MCF 10A (cell line): ENCODE data around the gene INPP4A. TPM values are rescaled to one million over a fixed set of nuclear protein-coding genes. Genes with fewer than 3 reads are reported as not detected.

Source experiments
- BruUV-seq: library from RNA; stranded (reverse); fragments of 400-500 nt; replicated peaks from 2 replicates; lab custom pipeline; 2021; lab: Mats Ljungman, UMichigan
- CTCF ChIA-PET: fragments of 300-600 bp; sonication (Branson Sonifier 250); formaldehyde crosslinking; extraction: SDS; loops from one replicate; lab custom pipeline; 2021; ENCODE audit warnings: antibody characterized with exemption, inconsistent platforms; lab: Yijun Ruan, JAX
- POLR2A ChIA-PET: fragments of 300-600, 350-650 bp; sonication (Branson Sonifier 250); formaldehyde crosslinking; extraction: SDS; loops from one replicate; lab custom pipeline; 2020; ENCODE audit warnings: antibody characterized with exemption, inconsistent platforms; lab: Yijun Ruan, JAX
- DNase-seq: peaks from one replicate; pipeline ENCODE4 v3.0.0-alpha.2; 2018; ENCODE audit not compliant: unreplicated experiment
- H3K27ac Mint-ChIP-seq: one replicate; pipeline ENCODE4 v1.8.0; 2022; ENCODE audit warnings: mild to moderate bottlenecking, low read depth, mixed read lengths; ENCODE audit not compliant: unreplicated experiment
- H3K27me3 Mint-ChIP-seq: one replicate; pipeline ENCODE4 v1.8.0; 2022; ENCODE audit warnings: mixed read lengths; ENCODE audit not compliant: insufficient read depth, unreplicated experiment
- H3K36me3 Mint-ChIP-seq: one replicate; pipeline ENCODE4 v1.8.0; 2022; ENCODE audit warnings: mild to moderate bottlenecking, moderate library complexity, mixed read lengths; ENCODE audit not compliant: insufficient read depth, unreplicated experiment
- H3K4me1 Mint-ChIP-seq: one replicate; pipeline ENCODE4 v1.8.0; 2022; ENCODE audit warnings: mixed read lengths; ENCODE audit not compliant: insufficient read depth, unreplicated experiment
- H3K4me3 Mint-ChIP-seq: one replicate; pipeline ENCODE4 v1.8.0; 2022; ENCODE audit warnings: mild to moderate bottlenecking, moderate library complexity, mixed read lengths; ENCODE audit not compliant: unreplicated experiment
- H3K9me3 Mint-ChIP-seq: one replicate; pipeline ENCODE4 v1.8.0; 2022; ENCODE audit warnings: mixed read lengths; ENCODE audit not compliant: unreplicated experiment
- intact Hi-C: fragments of 100-400 bp; cut with micrococcal nuclease; formaldehyde crosslinking; loops from 2 replicates; pipeline ENCODE4 v1.14.1; 2022
- total RNA-seq: library from RNA; stranded (reverse); gene quantifications from 2 replicates; pipeline ENCODE4 v1.2.3, GENCODE V29; 2022
- TF ChIP-seq, protein P1 (sequence below): fragments of 200-600 bp; IDR thresholded peaks from one replicate; pipeline ENCODE4 v1.8.0; 2022; ENCODE audit warnings: antibody characterized with exemption, mild to moderate bottlenecking; ENCODE audit not compliant: unreplicated experiment

The INPP4A gene
- total RNA-seq, 1 experiment from 2014 or later, result 21.5 TPM

DNA sequence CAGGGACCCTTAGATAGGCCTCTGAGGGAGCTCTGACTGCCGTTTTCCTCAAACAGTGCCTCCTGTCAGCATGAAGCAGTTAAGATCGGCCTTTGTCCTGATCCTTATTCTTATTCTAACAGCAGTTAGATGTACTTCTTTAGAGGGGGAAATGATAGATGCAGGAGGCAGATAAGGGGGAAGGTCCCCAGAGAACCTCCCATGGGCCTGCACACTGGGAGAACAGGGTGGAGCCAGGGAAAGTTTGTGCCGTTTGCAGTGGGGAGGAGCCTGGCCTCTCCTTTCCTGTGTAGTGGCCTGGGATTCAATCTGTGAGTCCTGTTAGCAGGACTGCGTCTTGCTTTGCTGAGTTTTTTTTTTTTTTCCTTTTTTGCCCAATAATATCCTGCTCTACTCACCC, 7.9 kb upstream of the INPP4A start:
- TF ChIP-seq, protein P1, sequence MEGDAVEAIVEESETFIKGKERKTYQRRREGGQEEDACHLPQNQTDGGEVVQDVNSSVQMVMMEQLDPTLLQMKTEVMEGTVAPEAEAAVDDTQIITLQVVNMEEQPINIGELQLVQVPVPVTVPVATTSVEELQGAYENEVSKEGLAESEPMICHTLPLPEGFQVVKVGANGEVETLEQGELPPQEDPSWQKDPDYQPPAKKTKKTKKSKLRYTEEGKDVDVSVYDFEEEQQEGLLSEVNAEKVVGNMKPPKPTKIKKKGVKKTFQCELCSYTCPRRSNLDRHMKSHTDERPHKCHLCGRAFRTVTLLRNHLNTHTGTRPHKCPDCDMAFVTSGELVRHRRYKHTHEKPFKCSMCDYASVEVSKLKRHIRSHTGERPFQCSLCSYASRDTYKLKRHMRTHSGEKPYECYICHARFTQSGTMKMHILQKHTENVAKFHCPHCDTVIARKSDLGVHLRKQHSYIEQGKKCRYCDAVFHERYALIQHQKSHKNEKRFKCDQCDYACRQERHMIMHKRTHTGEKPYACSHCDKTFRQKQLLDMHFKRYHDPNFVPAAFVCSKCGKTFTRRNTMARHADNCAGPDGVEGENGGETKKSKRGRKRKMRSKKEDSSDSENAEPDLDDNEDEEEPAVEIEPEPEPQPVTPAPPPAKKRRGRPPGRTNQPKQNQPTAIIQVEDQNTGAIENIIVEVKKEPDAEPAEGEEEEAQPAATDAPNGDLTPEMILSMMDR, result no peak
- Mint-ChIP-seq H3K9me3 (peaks cover 18% of the 10 kb centered on the region), H3K4me1 (no peaks in the 10 kb centered on the region), H3K27me3 (peaks cover 31% of the 10 kb centered on the region), H3K27ac (no peak overlapping the region), H3K36me3 (no peaks in the 10 kb centered on the region), H3K4me3 (no peak overlapping the region)
- no TSS peak for BruUV-seq
- CTCF ChIA-PET, result interaction anchor here (0.6 kb wide), 1 partner anchor 541 kb away, joined by 3 read pairs; no protein-coding TSS in a partner anchor
- no peak for DNase-seq
- intact Hi-C loops, result no loop called here
- POLR2A ChIA-PET, result no interaction called here

DNA sequence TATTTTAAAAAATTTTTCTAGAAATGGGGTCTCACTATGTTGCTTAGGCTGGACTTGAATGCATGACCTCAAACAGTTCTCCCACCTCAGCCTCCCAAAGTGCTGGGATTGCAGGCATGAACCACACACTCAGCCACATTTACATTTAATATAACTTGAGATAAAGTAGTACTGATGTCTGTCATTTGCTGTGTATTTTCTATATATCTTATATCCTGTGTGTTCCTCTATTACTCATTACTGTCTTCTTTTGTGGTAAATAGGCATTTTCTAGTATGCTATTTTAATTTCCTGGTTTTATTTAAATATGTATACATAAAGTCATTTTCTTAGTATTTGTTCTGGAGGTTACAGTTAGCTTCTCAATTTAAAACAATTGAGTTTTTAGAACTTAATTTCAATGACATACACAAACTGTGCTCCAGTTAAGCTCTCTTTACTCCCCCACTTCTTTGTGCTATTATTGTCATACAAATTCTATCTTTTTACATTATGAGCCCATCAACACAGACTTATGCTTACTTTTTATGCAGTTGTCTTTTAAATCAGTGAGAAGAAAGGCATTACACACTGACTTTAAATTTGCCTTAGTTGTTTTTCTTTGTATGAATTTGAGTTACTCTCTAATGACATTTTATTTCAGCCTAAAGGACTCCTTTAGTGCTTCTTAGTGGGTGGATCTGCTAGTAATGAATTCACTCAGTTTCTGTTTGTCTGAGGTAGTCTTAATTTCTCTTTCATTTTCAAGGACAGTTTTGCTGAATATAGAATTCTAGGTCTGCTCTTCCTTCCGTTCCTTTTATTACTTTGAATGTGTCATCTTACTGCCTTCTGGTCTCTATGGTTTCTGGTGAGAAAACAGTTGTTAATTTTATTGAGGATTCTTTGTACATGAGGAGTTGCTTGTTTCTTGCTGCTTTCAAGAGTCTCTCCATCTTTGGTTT, 6.2 kb upstream of the INPP4A start:
- Mint-ChIP-seq H3K27ac (no peak overlapping the region), H3K9me3 (peaks cover 12% of the 10 kb centered on the region), H3K4me1 (no peaks in the 10 kb centered on the region), H3K27me3 (peaks cover 31% of the 10 kb centered on the region), H3K36me3 (no peaks in the 10 kb centered on the region), H3K4me3 (no peak overlapping the region)
- POLR2A ChIA-PET, result no interaction called here
- intact Hi-C loops, result no loop called here
- DNase-seq, result no peak
- CTCF ChIA-PET, result no interaction called here
- no TSS peak for BruUV-seq
- TF ChIP-seq, protein P1, result no peak

DNA sequence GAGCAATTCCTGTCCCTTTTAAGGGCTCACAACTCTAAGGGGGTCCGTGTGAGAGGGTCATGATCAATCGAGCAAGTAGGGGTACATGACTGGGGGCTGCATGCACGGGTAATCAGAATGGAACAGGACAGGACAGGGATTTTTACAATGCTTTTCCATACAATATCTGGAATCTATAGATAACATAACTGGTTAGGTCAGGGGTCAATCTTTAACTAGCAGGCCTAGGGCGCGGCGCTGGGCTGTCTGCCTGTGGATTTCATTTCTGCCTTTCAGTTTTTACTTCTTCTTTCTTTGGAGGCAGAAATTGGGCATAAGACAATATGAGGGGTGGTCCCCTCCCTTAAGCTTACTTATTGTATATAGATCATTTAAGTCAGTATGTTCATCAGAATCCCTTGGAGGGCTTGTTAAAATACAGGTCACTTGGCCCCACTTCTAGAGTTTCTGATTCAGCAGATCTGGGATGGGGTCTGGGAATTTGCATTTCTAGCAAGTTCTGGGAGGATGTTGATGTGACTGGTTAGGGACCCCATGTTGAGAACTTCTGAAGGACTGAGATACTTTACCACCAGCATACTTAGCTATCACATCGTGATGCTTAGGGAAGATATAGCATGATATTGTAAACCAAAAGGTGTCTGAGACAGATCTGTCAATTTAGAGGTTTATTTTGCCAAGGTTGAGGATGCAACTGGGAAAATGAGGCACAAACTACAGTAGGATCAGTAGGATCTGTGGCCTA, 2.8 kb upstream of the INPP4A start:
- DNase-seq, result no peak
- peaks cover 11% of the 10 kb centered on the region for H3K9me3 Mint-ChIP-seq
- BruUV-seq, result no TSS peak
- intact Hi-C loops, result no loop called here
- TF ChIP-seq, protein P1, result no peak
- no peak overlapping the region for H3K27ac Mint-ChIP-seq
- H3K4me3 Mint-ChIP-seq, result no peak overlapping the region
- H3K36me3 Mint-ChIP-seq, result no peaks in the 10 kb centered on the region
- CTCF ChIA-PET, result interaction anchor here (0.7 kb wide), 1 partner anchor 126 kb away, joined by 3 read pairs; no protein-coding TSS in a partner anchor
- POLR2A ChIA-PET, result no interaction called here
- H3K4me1 Mint-ChIP-seq, result peaks cover 9% of the 10 kb centered on the region
- peaks cover 31% of the 10 kb centered on the region for H3K27me3 Mint-ChIP-seq

DNA sequence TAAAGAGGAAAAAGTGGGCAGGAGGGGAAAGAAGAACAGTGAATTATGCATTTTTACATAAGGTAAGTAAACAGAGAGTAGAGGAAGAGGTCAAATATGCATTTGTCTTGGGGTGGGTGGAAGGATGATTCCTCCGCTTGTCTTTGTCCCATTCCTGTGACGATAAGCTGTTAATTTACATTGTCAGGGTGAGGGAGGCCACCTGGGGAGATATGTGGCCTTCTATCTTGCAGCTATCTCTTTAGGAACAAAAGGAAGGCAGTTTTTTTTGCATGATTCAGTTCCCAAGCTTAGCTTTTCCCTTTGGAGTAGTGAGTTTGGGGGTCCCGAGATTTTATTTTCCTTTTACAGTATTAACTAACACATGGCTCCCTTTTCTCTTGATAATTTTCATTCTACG, 2.2 kb upstream of the INPP4A start:
- ChIA-PET CTCF (interaction anchor here (0.7 kb wide), 1 partner anchor 125 kb away, joined by 3 read pairs; no protein-coding TSS in a partner anchor), POLR2A (no interaction called here)
- H3K36me3 Mint-ChIP-seq, result no peaks in the 10 kb centered on the region
- H3K9me3 Mint-ChIP-seq, result peaks cover 11% of the 10 kb centered on the region
- TF ChIP-seq, protein P1, result no peak
- BruUV-seq, result no TSS peak
- intact Hi-C loops, result no loop called here
- peaks cover 31% of the 10 kb centered on the region for H3K27me3 Mint-ChIP-seq
- H3K27ac Mint-ChIP-seq, result no peak overlapping the region
- no peak for DNase-seq
- H3K4me1 Mint-ChIP-seq, result peaks cover 9% of the 10 kb centered on the region
- no peak overlapping the region for H3K4me3 Mint-ChIP-seq
